ENCODE measurements around the gene DUSP22.

DUSP22 gene

DNA sequence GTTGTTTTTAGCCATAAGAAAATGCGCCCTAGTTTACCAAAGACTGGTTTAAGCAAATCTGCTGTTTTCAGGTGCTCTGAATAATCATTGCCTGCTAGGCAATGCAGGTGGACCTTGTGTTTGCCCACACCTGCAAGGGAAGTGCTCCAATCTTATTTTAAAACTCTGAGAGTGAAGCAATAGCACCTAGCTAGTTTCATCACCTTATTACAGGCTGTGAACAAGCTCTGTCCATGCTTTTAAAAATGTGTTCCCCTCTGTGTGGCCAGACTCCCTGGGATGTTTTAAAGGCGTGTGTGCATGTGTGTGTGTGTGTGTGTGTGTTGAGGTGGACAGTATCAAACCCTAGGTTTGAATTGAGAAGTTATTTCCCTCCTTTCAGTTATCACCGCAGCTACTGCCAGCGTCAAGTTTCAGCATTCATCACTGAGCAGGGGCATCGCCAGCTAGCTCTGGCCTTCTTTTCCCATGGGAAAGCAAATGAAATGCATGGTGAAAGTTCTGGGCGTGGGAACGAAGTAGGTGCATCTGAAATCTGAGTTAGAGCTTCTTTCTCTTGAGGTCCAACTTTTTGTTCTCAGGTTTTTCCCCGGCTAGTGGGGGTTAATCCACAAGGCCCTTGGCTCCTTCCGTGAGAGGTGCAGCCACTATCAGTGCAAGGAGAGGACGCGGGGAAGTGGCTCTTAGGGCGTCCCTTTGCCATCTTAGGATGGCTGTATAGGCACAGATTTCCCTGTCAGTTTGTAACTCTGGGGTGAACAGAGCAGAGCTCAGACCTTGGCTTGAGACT, 30.8 kb downstream of the DUSP22 start:
- H4K20me1 ChIP-seq (ENCODE audit: control insufficient read depth, insufficient read depth, low read depth, low read length), result 0 out of 2 replicates have a peak, but pooled peaks cover 3% of the 10 kb centered on the region
- TF ChIP-seq EZH2phosphoT487 (IDR thresholded peaks at IDR 0.05; ENCODE audit: borderline replicate concordance, low read length), result no peak
- TF ChIP-seq, protein P1, sequence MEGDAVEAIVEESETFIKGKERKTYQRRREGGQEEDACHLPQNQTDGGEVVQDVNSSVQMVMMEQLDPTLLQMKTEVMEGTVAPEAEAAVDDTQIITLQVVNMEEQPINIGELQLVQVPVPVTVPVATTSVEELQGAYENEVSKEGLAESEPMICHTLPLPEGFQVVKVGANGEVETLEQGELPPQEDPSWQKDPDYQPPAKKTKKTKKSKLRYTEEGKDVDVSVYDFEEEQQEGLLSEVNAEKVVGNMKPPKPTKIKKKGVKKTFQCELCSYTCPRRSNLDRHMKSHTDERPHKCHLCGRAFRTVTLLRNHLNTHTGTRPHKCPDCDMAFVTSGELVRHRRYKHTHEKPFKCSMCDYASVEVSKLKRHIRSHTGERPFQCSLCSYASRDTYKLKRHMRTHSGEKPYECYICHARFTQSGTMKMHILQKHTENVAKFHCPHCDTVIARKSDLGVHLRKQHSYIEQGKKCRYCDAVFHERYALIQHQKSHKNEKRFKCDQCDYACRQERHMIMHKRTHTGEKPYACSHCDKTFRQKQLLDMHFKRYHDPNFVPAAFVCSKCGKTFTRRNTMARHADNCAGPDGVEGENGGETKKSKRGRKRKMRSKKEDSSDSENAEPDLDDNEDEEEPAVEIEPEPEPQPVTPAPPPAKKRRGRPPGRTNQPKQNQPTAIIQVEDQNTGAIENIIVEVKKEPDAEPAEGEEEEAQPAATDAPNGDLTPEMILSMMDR (IDR thresholded peaks at IDR 0.05; ENCODE audit: low read depth, low read length, poor library complexity, severe bottlenecking), result no peak
- 0 out of 2 replicates have a peak overlapping the region, but pooled peaks have one; percentile 15 for H3K4me2 ChIP-seq (ENCODE audit: low read length)
- H3F3A ChIP-seq (ENCODE audit: control insufficient read depth, insufficient read depth), result no peaks in the 10 kb centered on the region
- H3K27ac ChIP-seq (ENCODE audit: low read depth, low read length), result no peak overlapping the region
- peaks cover 13% of the 10 kb centered on the region for H3K4me1 ChIP-seq (ENCODE audit: control insufficient read depth, low read length)
- H3K9me2 ChIP-seq (replicated peaks; ENCODE audit: control insufficient read depth, low read length), result no peaks in the 10 kb centered on the region
- H3K79me2 ChIP-seq (ENCODE audit: control insufficient read depth, low read length), result no peaks in the 10 kb centered on the region
- no peak overlapping the region for H3K4me3 ChIP-seq (ENCODE audit: low read length)
- H3K9me3 ChIP-seq (ENCODE audit: control insufficient read depth, insufficient read depth, low read length), result peaks cover 4% of the 10 kb centered on the region; the same call in 1 of the 2 replicates
- no peaks in the 10 kb centered on the region for H3K36me3 ChIP-seq (ENCODE audit: control insufficient read depth, low read length)
- no peaks in the 10 kb centered on the region for H3K27me3 ChIP-seq (ENCODE audit: control insufficient read depth, low read length)

DNA sequence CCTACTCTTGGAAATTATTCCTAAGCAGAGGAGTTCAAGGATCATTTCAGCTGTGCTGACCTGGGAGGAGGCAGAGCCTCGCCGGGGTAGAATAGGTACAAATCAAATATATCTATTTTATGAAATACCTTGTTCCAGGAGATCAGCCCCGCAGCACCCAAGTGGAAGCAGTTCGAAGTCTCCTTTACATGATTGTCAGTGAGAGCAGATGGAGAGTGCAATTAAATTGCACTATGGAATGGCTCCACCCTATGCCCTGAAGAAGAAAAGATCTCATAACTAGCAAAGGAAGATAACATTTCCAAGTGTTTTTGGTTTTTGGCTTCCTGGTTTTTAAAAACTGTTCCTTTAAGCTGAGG, 31.4 kb downstream of the DUSP22 start:
- TF ChIP-seq, protein P1 (IDR thresholded peaks at IDR 0.05; ENCODE audit: low read depth, low read length, poor library complexity, severe bottlenecking), result no peak
- TF ChIP-seq EZH2phosphoT487 (IDR thresholded peaks at IDR 0.05; ENCODE audit: borderline replicate concordance, low read length), result no peak
- Histone ChIP-seq H3K4me2 (ENCODE audit: low read length) (no peak overlapping the region), H3K9me2 (replicated peaks; ENCODE audit: control insufficient read depth, low read length) (no peaks in the 10 kb centered on the region), H3K4me3 (ENCODE audit: low read length) (no peak overlapping the region), H4K20me1 (ENCODE audit: control insufficient read depth, insufficient read depth, low read depth, low read length) (0 out of 2 replicates have a peak, but pooled peaks cover 3% of the 10 kb centered on the region), H3K79me2 (ENCODE audit: control insufficient read depth, low read length) (no peaks in the 10 kb centered on the region), H3K4me1 (ENCODE audit: control insufficient read depth, low read length) (peaks cover 19% of the 10 kb centered on the region), H3K36me3 (ENCODE audit: control insufficient read depth, low read length) (no peaks in the 10 kb centered on the region), H3K27me3 (ENCODE audit: control insufficient read depth, low read length) (0 out of 2 replicates have a peak, but pooled peaks cover 1% of the 10 kb centered on the region), H3K9me3 (ENCODE audit: control insufficient read depth, insufficient read depth, low read length) (peaks cover 4% of the 10 kb centered on the region; the same call in 1 of the 2 replicates), H3F3A (ENCODE audit: control insufficient read depth, insufficient read depth) (no peaks in the 10 kb centered on the region), H3K27ac (ENCODE audit: low read depth, low read length) (no peak overlapping the region)

DNA sequence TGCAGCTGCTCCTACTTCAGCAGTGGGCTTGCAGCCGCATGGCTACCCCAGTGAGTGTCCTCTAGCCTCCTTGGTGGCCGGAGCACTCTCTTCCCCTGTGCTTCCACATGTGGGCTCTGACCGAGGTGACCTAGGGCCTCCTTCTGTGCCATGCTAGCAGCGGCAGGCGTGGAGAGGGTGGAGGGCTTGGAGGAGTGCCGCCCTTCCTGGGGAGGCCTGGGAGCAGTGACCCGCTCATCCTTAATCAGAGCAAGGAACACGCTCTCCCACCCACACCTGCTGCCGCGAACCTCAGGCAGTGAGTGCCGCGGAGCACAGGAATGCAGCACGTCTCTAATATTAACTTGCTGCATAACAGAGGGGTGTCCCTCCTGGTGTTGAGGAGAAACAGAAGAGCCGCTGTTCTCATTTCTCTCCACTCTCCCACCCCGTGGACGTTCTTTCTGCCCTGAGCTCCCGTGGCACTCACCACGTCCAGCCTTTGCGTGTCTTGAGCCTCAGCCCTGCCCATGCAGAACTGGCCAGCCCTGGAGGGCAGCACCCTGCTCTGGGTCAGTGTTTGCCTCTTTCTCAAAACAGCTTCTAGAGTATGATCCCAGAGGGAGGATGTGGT, 31.9 kb downstream of the DUSP22 start:
- TF ChIP-seq, protein P1 (IDR thresholded peaks at IDR 0.05; ENCODE audit: low read depth, low read length, poor library complexity, severe bottlenecking), result no peak
- no peak for TF ChIP-seq EZH2phosphoT487 (IDR thresholded peaks at IDR 0.05; ENCODE audit: borderline replicate concordance, low read length)
- Histone ChIP-seq H3K27ac (ENCODE audit: low read depth, low read length) (no peak overlapping the region), H3F3A (ENCODE audit: control insufficient read depth, insufficient read depth) (no peaks in the 10 kb centered on the region), H3K9me3 (ENCODE audit: control insufficient read depth, insufficient read depth, low read length) (peaks cover 4% of the 10 kb centered on the region; the same call in 1 of the 2 replicates), H3K4me3 (ENCODE audit: low read length) (no peak overlapping the region), H3K9me2 (replicated peaks; ENCODE audit: control insufficient read depth, low read length) (no peaks in the 10 kb centered on the region), H4K20me1 (ENCODE audit: control insufficient read depth, insufficient read depth, low read depth, low read length) (0 out of 2 replicates have a peak, but pooled peaks cover 3% of the 10 kb centered on the region), H3K4me2 (ENCODE audit: low read length) (no peak overlapping the region), H3K79me2 (ENCODE audit: control insufficient read depth, low read length) (no peaks in the 10 kb centered on the region), H3K36me3 (ENCODE audit: control insufficient read depth, low read length) (no peaks in the 10 kb centered on the region), H3K27me3 (ENCODE audit: control insufficient read depth, low read length) (0 out of 2 replicates have a peak, but pooled peaks cover 5% of the 10 kb centered on the region), H3K4me1 (ENCODE audit: control insufficient read depth, low read length) (peaks cover 23% of the 10 kb centered on the region)
